ENCODE results near the gene THBS1. TPM values are rescaled to one million over a fixed set of nuclear protein-coding genes. Genes with fewer than 3 reads are reported as not detected.

Gene THBS1
- total RNA-seq, 4 donors from 2014 or later = 119 to 341 (median 210) TPM

- no peaks in the 10 kb centered on the region for H3K9me3 ChIP-seq
- TF ChIP-seq POLR2A (IDR thresholded peaks at IDR 0.05) (no peak), CTCF (IDR thresholded peaks at IDR 0.05) (no peak)
- no peaks in the 10 kb centered on the region for H3K27me3 ChIP-seq
- peaks cover 0 to 6% of the 10 kb centered on the region in 2 donors for H3K36me3 ChIP-seq
- peaks cover 0 to 7% of the 10 kb centered on the region in 2 donors for H3K4me1 ChIP-seq
- H3K27ac ChIP-seq = no peak overlapping the region
- intact Hi-C loops (cut with DNase I; ENCODE audit: low total_unique reads) = no loop called here
- no peak for DNase-seq
- no peak overlapping the region for H3K4me3 ChIP-seq
These were observed 15.6 kb downstream of the THBS1 start for GRCh38 chr15:39596358-39597051.

- TF ChIP-seq POLR2A (IDR thresholded peaks at IDR 0.05) (no peak), CTCF (IDR thresholded peaks at IDR 0.05) (no peak)
These were observed 16.5 kb downstream of the THBS1 start for GRCh38 chr15:39597336-39597735.

GRCh38 chr15:39597751-39598185 lies 16.9 kb downstream of the THBS1 start:
- H3K4me3 ChIP-seq = no peak overlapping the region
- H3K9me3 ChIP-seq = no peaks in the 10 kb centered on the region
- no peaks in the 10 kb centered on the region for H3K27me3 ChIP-seq
- no peaks in the 10 kb centered on the region for H3K4me1 ChIP-seq
- no peak for TF ChIP-seq CTCF (IDR thresholded peaks at IDR 0.05)
- TF ChIP-seq POLR2A (IDR thresholded peaks at IDR 0.05) = no peak
- peaks cover 0 to 6% of the 10 kb centered on the region in 2 donors for H3K36me3 ChIP-seq
- intact Hi-C loops (cut with DNase I; ENCODE audit: low total_unique reads) = no loop called here
- DNase-seq = no peak
- no peak overlapping the region for H3K27ac ChIP-seq

More at GRCh38 chr15:39597336-39597735, 16.5 kb downstream of the THBS1 start:
- no peak overlapping the region for H3K27ac ChIP-seq
- H3K4me3 ChIP-seq = no peak overlapping the region
- peaks cover 0 to 6% of the 10 kb centered on the region in 2 donors for H3K36me3 ChIP-seq
- H3K27me3 ChIP-seq = no peaks in the 10 kb centered on the region
- no peak for DNase-seq
- no peaks in the 10 kb centered on the region for H3K9me3 ChIP-seq
- intact Hi-C loops (cut with DNase I; ENCODE audit: low total_unique reads) = no loop called here
- H3K4me1 ChIP-seq = peaks cover 0 to 3% of the 10 kb centered on the region in 2 donors

GRCh38 chr15:39598186-39598850 lies 17.4 kb downstream of the THBS1 start:
- H3K27ac ChIP-seq = no peak overlapping the region
- intact Hi-C loops (cut with DNase I; ENCODE audit: low total_unique reads) = no loop called here

More at GRCh38 chr15:39598186-39598850, 17.4 kb downstream of the THBS1 start:
- no peak for DNase-seq
- Histone ChIP-seq H3K4me3 (no peak overlapping the region), H3K36me3 (peaks cover 0 to 6% of the 10 kb centered on the region in 2 donors), H3K4me1 (no peaks in the 10 kb centered on the region), H3K9me3 (no peaks in the 10 kb centered on the region), H3K27me3 (no peaks in the 10 kb centered on the region)
- TF ChIP-seq POLR2A (IDR thresholded peaks at IDR 0.05) (no peak), CTCF (IDR thresholded peaks at IDR 0.05) (no peak)

Data from uterus (tissue), 4 donors.